Measurements from ENCODE around the gene MPDU1. TPM values are rescaled to one million over a fixed set of nuclear protein-coding genes. Genes with fewer than 3 reads are reported as not detected.

MPDU1 gene
- total and polyA plus RNA-seq, 4 donors = 55.3 to 136 (median 91.2) TPM

DNA sequence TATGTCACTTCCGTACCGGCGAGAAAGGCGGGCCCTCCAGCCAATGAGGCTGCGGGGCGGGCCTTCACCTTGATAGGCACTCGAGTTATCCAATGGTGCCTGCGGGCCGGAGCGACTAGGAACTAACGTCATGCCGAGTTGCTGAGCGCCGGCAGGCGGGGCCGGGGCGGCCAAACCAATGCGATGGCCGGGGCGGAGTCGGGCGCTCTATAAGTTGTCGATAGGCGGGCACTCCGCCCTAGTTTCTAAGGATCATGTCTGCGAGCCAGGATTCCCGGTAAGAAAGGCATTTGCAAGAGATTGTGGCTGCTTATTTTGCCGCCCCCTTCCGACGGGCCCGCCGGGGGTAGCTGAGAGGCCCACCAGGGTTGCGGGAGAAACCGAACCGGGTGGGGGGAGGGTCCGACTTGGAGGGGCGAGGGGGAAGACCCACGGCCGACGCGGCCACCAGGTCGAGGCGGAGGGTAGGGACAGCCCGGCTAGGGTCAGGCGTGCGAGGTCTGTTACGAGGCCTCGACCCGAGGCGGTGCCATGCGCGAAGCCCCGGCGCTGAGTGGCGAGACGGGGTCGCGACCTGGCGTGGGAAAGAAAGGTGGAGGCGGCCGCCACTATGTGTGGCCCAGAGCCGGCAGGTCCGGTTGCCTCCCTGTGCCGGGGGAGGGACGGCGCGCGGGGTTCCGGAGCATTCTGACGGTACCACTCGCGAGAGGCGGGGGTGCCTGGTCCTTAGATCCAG is 10.9 kb upstream of the MPDU1 start:
- Histone ChIP-seq H3K36me3 (ENCODE audit: control insufficient read depth in 4 of 4, insufficient read depth in 3 of 4, low read depth in 1 of 4, low read length in 3 of 4) (peaks cover 16 to 54% (median 38%) of the 10 kb centered on the region in 4 donors), H3K9me3 (ENCODE audit: control insufficient read depth in 4 of 4, low read length in 3 of 4) (no peaks in the 10 kb centered on the region), H3K4me1 (ENCODE audit: control insufficient read depth in 4 of 4, insufficient read depth in 4 of 4, low read length in 3 of 4) (peaks cover 7 to 42% (median 33%) of the 10 kb centered on the region in 4 donors), H3K27ac (ENCODE audit: low read depth in 1 of 2, low read length in 2 of 2) (peak overlapping the region; percentile 95 to 98), H3K9ac (ENCODE audit: low read depth in 1 of 2, low read length in 2 of 2) (peak overlapping the region; percentile 66 to 85), H3K27me3 (ENCODE audit: control insufficient read depth in 4 of 4, insufficient read depth in 4 of 4, low read length in 3 of 4) (no peaks in the 10 kb centered on the region), H3K4me3 (ENCODE audit: low read depth in 1 of 3, low read length in 3 of 3) (peak overlapping the region; percentile 80 to 94 (median 91))
- TF ChIP-seq NR2F2 (IDR thresholded peaks at IDR 0.05) (no peak), FOXA2 (IDR thresholded peaks at IDR 0.05) (peak; percentile 9), FOXA1 (IDR thresholded peaks at IDR 0.05) (no peak), EGR1 (IDR thresholded peaks at IDR 0.05; ENCODE audit: low read depth in 2 of 2) (peak; percentile 47 to 61), GABPA (IDR thresholded peaks at IDR 0.05 in 1 of 2, conservative IDR thresholded peaks at IDR 0.05 in 1 of 2) (peak in 1 of 2 donors; percentile 87), JUND (IDR thresholded peaks at IDR 0.05) (peak in 1 of 2 donors; percentile 51), RXRA (IDR thresholded peaks at IDR 0.05) (no peak), YY1 (IDR thresholded peaks at IDR 0.05) (peak; percentile 91), SP1 (IDR thresholded peaks at IDR 0.05) (peak; percentile 99), RAD21 (IDR thresholded peaks at IDR 0.05) (no peak), TAF1 (conservative IDR thresholded peaks at IDR 0.05) (peak; percentile 89), HNF4G (IDR thresholded peaks at IDR 0.05) (no peak), HNF4A (conservative IDR thresholded peaks at IDR 0.05) (no peak)
- TF ChIP-seq, protein P1, sequence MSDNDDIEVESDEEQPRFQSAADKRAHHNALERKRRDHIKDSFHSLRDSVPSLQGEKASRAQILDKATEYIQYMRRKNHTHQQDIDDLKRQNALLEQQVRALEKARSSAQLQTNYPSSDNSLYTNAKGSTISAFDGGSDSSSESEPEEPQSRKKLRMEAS (IDR thresholded peaks at IDR 0.05) = no peak
- TF ChIP-seq, protein P2, sequence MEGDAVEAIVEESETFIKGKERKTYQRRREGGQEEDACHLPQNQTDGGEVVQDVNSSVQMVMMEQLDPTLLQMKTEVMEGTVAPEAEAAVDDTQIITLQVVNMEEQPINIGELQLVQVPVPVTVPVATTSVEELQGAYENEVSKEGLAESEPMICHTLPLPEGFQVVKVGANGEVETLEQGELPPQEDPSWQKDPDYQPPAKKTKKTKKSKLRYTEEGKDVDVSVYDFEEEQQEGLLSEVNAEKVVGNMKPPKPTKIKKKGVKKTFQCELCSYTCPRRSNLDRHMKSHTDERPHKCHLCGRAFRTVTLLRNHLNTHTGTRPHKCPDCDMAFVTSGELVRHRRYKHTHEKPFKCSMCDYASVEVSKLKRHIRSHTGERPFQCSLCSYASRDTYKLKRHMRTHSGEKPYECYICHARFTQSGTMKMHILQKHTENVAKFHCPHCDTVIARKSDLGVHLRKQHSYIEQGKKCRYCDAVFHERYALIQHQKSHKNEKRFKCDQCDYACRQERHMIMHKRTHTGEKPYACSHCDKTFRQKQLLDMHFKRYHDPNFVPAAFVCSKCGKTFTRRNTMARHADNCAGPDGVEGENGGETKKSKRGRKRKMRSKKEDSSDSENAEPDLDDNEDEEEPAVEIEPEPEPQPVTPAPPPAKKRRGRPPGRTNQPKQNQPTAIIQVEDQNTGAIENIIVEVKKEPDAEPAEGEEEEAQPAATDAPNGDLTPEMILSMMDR (IDR thresholded peaks at IDR 0.05; ENCODE audit: low read depth, low read length, missing input control) = peak; percentile 2
- TF ChIP-seq, protein P3, sequence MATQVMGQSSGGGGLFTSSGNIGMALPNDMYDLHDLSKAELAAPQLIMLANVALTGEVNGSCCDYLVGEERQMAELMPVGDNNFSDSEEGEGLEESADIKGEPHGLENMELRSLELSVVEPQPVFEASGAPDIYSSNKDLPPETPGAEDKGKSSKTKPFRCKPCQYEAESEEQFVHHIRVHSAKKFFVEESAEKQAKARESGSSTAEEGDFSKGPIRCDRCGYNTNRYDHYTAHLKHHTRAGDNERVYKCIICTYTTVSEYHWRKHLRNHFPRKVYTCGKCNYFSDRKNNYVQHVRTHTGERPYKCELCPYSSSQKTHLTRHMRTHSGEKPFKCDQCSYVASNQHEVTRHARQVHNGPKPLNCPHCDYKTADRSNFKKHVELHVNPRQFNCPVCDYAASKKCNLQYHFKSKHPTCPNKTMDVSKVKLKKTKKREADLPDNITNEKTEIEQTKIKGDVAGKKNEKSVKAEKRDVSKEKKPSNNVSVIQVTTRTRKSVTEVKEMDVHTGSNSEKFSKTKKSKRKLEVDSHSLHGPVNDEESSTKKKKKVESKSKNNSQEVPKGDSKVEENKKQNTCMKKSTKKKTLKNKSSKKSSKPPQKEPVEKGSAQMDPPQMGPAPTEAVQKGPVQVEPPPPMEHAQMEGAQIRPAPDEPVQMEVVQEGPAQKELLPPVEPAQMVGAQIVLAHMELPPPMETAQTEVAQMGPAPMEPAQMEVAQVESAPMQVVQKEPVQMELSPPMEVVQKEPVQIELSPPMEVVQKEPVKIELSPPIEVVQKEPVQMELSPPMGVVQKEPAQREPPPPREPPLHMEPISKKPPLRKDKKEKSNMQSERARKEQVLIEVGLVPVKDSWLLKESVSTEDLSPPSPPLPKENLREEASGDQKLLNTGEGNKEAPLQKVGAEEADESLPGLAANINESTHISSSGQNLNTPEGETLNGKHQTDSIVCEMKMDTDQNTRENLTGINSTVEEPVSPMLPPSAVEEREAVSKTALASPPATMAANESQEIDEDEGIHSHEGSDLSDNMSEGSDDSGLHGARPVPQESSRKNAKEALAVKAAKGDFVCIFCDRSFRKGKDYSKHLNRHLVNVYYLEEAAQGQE (IDR thresholded peaks at IDR 0.05) = peak; percentile 83
- TF ChIP-seq, protein P4, sequence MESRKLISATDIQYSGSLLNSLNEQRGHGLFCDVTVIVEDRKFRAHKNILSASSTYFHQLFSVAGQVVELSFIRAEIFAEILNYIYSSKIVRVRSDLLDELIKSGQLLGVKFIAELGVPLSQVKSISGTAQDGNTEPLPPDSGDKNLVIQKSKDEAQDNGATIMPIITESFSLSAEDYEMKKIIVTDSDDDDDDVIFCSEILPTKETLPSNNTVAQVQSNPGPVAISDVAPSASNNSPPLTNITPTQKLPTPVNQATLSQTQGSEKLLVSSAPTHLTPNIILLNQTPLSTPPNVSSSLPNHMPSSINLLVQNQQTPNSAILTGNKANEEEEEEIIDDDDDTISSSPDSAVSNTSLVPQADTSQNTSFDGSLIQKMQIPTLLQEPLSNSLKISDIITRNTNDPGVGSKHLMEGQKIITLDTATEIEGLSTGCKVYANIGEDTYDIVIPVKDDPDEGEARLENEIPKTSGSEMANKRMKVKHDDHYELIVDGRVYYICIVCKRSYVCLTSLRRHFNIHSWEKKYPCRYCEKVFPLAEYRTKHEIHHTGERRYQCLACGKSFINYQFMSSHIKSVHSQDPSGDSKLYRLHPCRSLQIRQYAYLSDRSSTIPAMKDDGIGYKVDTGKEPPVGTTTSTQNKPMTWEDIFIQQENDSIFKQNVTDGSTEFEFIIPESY (IDR thresholded peaks at IDR 0.05) = peak; percentile 4
- TF ChIP-seq, protein P5, sequence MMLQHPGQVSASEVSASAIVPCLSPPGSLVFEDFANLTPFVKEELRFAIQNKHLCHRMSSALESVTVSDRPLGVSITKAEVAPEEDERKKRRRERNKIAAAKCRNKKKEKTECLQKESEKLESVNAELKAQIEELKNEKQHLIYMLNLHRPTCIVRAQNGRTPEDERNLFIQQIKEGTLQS (IDR thresholded peaks at IDR 0.05) = no peak
- WGBS = under 1% methylated on average over 73 of the region's 73 CpGs
- DNase-seq (ENCODE audit: low spot score) = peak; percentile 100
